Activated T-helper 1 cell treated with Interleukin-2 at 50 U/mL for 16 hours (primary cell): ENCODE measurements around the gene PLA2G12A.
"Not testable (repeated sequence)": the region's sequence is repeated elsewhere in the genome, so short reads cannot be mapped to it uniquely, and the experiment has no call there.

Experiments used
- DNase-seq: peaks from one replicate; pipeline ENCODE4 v3.0.0-alpha.2; 2020; ENCODE audit warnings: low read depth

PLA2G12A gene

DNA sequence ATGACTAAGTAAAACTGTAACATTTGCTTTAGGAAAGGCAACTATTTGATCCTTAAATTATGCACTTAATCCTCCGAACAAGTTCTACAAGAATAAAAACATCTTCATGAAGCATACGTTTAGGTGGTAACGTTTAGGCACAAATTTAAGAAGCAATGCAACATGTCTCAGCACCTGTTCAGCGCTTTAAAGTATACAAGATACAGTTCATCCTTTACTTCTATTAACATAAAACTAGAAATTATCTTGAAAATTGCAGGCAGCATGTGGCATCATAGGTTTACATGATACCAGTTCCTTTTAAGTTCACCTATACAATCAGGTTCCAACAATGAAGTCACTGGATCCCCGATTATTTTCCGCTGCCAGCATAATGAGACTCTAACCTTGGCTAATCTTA, 1.5 kb downstream of the PLA2G12A start:
- DNase-seq = no peak

GRCh38 chr4:109723110-109723509, 6.8 kb downstream of the PLA2G12A start:
- DNase-seq = no peak

- DNase-seq = no peak
These were observed 7.5 kb downstream of the PLA2G12A start for GRCh38 chr4:109722357-109722756.

DNA sequence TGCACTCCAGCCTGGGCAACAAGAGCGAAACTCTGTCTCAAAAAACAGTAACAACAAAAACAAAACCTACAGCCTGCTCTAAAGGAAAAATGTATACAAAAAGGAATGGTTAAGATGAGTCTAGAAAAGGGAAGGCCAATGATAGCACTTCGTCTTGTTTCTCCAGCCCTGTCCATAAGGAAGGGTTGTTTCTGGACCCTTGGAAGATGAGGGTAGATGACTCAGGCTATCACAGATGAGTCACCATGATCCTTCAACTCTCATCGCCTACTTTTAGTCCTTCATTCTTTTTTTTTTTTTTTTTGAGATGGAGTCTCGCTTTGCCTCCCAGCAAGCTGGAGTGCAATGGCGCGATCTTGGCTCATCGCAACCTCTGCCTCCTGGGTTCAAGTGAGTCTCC, 8.8 kb downstream of the PLA2G12A start:
- no peak for DNase-seq

DNA sequence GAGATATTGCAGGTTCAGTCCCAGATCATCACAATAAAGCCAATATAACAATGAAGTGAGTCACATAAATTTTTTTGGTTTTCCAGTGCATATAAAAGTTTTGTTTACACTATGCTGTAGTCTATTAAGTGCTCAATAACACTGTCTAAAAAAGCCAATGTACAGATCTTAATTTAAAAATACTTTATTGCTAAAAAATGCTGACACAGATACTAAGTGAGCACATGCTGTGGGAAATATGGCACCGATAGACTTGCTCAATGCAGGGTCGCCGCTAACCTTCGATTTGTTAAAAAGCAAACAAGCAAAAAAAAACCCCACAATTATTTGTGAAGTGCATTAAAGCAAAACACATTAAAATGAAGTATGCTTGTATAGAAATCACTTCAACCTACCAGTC, 10.3 kb downstream of the PLA2G12A start:
- DNase-seq = no peak

DNA sequence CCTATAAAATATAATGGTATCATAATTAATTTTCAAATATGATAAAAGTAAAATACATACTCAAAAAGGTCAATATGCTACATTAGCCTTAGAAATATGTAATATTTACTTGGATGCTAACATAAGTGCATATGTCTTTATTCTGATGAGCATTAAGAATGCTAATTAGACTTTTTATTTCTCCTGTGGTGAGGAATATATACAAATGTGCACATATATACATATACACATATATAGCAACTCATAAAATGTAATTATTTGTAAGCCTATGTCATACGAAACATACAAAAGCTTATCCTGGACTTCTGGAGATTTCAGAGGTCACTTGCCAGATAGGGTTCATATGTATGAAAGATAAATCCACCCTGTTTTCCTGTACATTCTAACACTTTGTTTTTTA, 11.1 kb downstream of the PLA2G12A start:
- DNase-seq = no peak

- no peak for DNase-seq
These were observed 16.4 kb downstream of the PLA2G12A start for GRCh38 chr4:109713500-109713899.

- DNase-seq = no peak
These were observed 20.9 kb downstream of the PLA2G12A start for GRCh38 chr4:109708990-109709389.

GRCh38 chr4:109708435-109708834, 21.4 kb downstream of the PLA2G12A start:
- no peak for DNase-seq

DNA sequence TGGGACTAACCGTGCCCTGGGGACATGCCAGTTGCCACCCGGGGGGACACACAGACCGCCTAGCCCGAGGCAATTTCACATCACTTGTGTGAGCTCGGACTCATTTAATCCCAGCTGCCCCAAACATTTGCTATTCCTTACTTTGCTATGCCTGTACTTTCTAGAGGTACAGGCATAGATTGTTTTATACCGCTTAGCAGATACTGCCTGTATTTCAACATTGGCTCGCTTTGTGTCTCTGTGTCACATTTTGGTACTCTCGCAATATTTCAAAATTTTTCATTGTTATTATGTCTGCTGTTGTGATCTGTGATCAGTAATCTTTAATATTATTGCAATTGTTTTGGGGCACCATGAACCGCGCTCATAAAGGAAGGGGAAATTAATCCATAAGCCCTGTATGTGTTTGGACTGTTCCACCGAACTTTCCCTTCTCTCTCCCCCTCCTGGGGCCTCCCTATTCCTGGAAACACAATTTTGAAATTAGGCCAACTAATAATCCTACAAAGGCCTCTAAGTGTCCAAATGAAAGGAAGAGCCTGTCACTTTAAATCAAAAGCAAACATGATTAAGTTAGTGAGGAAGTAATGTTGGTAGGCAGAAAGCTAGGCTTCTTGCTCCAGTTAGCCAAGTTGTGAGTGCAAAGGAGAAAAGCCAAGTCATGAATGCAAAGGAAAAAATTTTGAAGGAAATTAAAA, 26.1 kb downstream of the PLA2G12A start:
- DNase-seq = no peak

DNA sequence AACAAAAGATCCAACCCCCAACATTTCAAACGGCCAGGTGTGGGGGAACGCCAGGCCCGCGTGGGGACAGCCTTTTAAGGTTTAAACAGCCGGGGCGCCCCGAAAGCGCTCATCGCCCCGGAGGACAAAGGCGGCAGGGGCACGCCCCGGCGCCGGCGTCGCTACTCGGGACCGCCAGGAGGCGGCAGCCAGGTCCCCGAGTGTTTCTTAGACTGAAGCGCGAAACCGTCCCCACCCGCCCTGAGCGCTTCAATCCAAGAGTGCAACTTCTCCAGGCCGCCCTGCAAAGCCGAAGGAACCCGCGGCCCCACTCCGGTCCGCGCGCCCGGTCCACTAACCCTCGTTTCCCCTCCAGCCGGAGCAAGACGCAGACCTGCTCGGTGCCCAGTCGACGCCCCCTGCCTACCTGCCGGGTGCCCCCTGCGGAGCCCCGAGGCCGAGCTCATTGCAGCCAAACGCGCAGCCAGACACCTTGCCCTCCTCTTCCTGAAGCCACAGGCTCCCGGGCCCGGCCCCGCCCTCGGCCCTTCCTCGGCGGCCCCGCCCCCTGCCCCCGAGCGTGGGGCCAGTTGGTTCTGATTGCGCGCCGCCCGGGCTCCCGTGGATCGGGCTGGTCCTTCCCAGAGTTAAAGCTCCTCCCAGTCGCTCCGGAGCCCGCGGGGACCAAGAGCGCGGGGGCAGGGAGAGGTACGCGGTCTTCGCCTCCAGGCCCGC, 26.8 kb downstream of the PLA2G12A start, which contains the start of gene CASP6:
Gene CASP6, minus strand, starts transcription at position 496 of the 714 bp plus-strand sequence. Its CDS starts 50 bp downstream, at position 446.
- DNase-seq = peak; percentile 64

- DNase-seq = no peak
These were observed 28.1 kb downstream of the PLA2G12A start for GRCh38 chr4:109701566-109702410.

- no peak for DNase-seq
These were observed 30.2 kb downstream of the PLA2G12A start for GRCh38 chr4:109699553-109700225.

GRCh38 chr4:109698656-109699055, 31.2 kb downstream of the PLA2G12A start:
- no peak for DNase-seq

- DNase-seq = no peak
These were observed 38.4 kb downstream of the PLA2G12A start for GRCh38 chr4:109691411-109691920.

- no peak for DNase-seq
These were observed 39.0 kb downstream of the PLA2G12A start for GRCh38 chr4:109690690-109691410.

- no peak for DNase-seq
These were observed 45.1 kb downstream of the PLA2G12A start for GRCh38 chr4:109684727-109685126.

DNA sequence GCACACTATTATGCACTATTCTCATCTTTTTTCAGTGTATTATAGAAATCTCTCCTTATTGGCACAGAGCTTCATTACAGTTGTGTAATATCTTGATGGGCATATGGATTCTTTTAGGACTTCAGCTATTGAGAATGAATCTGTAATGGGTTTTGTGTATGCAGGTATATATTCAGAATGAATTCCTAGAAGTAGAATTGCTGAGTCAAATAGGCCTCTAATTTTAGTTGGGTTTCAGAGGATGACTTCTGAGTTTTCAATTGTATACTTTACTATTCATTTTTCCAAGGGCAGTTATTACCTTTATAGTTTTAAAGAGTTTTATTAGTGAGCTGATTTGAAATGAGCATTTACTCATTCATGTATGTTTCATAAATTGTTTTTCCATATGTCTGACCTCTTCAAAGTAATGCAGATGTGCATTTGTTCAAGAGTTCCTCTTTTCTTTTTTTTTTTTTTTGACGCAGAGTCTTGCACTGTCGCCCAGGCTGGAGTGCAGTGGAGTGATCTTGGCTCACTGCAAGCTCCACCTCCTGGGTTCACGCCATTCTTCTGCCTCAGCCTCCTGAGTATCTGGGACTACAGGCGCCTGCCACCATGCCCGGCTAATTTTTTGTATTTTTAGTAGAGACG, 46.1 kb downstream of the PLA2G12A start:
- no peak for DNase-seq

DNA sequence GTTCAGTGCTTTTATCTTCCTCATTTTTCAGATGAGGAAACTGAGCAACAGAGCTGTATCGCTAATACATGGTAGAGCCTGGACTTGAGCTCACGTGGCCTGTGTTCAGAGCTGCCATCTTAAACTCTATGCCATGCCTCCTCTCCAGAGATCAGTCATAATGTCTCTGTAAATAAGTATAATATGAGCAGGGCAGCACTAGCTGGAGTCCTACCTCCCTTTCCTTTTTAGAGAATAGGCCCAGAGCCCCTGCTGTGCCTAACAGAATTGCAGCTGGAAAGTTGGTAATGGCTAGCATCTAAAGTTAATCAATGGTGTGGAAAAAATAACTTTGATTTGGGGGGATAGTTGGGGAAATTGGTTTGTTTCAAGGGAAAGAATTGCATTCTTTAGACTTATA, 47.0 kb downstream of the PLA2G12A start:
- no peak for DNase-seq

GRCh38 chr4:109678925-109679324, 50.9 kb downstream of the PLA2G12A start:
- DNase-seq = not testable (repeated sequence)

- not testable (repeated sequence) for DNase-seq
These were observed 51.4 kb downstream of the PLA2G12A start for GRCh38 chr4:109678472-109678871.
